Measurements from ENCODE around the gene KIF13A.
"Not testable (repeated sequence)": the region's sequence is repeated elsewhere in the genome, so short reads cannot be mapped to it uniquely, and the experiment has no call there.

Gene KIF13A

DNA sequence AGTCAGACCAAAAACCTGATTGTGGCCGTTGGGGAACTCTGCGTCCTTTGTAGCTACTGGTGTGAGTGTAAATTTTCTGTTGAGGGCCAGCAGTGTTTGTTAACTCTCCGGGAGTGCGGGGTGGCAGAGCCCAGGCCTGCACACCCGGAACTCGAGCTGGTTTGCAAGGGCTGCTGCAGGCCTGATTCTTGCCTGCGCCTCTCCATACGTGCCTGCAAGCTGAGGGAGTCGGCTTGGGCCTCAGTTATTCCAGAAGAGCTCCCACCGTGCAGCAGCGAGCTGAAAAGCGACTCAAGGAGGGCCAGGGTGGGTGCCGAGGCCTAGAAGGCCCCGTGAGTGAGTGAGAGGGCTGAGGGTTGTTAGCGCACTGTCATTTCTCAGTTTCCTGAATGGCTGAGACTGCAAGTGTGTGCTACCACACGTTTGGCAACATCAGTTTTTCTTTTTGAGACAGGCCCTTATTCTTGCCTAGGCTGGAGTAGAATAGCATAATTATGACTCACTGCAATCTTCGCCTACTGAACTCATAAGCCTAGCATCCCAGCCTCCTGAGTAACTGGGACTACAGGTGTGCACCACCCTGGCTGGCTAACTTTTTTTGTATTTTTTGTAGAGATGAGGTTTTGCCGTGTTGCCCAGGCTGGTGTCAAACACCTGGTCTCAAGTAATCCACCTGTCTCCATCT is 33.9 kb upstream of the KIF13A start:
- peaks cover 25% of the 10 kb centered on the region for H3K4me1 ChIP-seq (ENCODE audit: control insufficient read depth, low read depth, low read length)
- no peaks in the 10 kb centered on the region for H3K27me3 ChIP-seq (ENCODE audit: control insufficient read depth, insufficient read depth, low read length)
- no peak overlapping the region for H3K9ac ChIP-seq (ENCODE audit: low read length)
- H3K36me3 ChIP-seq (ENCODE audit: control insufficient read depth, low read depth, low read length) = no peaks in the 10 kb centered on the region
- no peaks in the 10 kb centered on the region for H3K9me3 ChIP-seq (ENCODE audit: control insufficient read depth, low read depth, low read length)
- no peak overlapping the region for H3K27ac ChIP-seq (ENCODE audit: low read length)
- no peak overlapping the region for H3K4me3 ChIP-seq (ENCODE audit: low read length)

DNA sequence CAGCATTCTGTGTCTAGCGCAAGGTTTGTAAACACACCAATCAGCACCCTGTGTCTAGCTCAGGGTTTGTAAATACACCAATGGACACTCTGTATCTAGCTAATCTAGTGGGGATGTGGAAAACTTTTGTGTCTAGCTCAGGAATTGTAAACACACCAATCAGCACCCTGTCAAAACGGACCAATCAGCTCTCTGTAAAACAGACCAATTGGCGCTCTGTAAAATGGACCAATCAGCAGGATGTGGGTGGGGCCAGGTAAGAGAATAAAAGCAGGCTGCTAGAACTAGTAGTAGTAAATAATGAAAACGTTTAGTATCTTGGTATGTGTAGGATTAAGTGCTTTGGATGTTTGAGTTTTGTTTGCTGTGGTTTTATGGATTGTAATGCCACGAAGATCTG is 33.1 kb upstream of the KIF13A start:
- peaks cover 25% of the 10 kb centered on the region for H3K4me1 ChIP-seq (ENCODE audit: control insufficient read depth, low read depth, low read length)
- not testable (repeated sequence) for H3K9ac ChIP-seq (ENCODE audit: low read length); H3K27ac ChIP-seq (ENCODE audit: low read length)

DNA sequence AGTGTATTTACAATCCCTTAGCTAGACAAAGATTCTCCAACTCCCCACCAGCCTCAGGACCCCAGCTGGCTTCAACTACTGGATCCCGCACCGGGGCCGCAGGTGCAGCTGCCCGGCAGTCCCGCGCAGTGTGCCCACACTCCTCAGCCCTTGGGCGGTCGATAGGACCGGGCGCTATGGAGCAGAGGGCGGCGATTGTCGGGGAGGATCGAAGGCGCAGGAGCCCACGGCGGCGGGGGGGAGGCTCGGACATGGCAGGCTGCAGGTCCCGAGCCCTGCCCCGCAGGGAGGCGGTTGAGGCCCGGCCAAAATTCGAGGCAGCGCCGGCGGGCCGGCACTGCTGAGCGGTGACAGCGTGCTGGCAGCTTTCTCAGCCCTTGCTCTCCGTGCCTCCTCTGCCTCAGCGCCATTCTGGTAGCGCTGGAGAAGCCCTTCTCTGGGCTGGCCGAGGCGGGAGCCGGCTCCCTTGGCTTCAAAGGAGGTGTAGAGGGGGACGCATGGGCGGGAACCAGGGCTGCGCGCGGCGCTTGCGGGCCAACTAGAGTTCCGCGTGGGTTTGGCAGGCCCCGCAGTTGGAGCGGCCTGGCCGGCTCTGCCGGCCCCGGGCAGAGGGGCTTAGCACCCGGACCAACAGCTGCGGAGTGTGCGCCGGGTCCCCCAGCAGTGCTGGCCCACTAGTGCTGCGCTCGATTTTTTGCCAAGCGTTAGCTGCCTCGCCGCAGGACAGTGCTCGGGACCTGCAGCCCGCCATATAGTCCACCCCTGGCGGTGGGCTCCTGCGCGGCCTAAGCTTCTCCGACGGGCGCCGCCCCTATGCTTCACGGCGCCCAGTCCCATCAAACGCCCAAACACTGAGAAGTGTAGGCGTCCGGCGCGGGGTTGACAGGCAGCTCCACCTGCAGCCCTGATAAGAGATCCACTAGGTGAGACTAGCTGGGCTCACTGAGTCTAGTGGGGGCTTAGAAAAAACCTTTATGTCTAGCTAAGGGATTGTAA is 32.4 kb upstream of the KIF13A start:
- Histone ChIP-seq H3K9me3 (ENCODE audit: control insufficient read depth, low read depth, low read length) (no peaks in the 10 kb centered on the region), H3K27ac (ENCODE audit: low read length) (no peak overlapping the region), H3K4me3 (ENCODE audit: low read length) (no peak overlapping the region), H3K9ac (ENCODE audit: low read length) (no peak overlapping the region), H3K27me3 (ENCODE audit: control insufficient read depth, insufficient read depth, low read length) (no peaks in the 10 kb centered on the region), H3K4me1 (ENCODE audit: control insufficient read depth, low read depth, low read length) (peaks cover 25% of the 10 kb centered on the region), H3K36me3 (ENCODE audit: control insufficient read depth, low read depth, low read length) (no peaks in the 10 kb centered on the region)

More for the DNA sequence above, 33.1 kb upstream of the KIF13A start:
- not testable (repeated sequence) for H3K4me3 ChIP-seq (ENCODE audit: low read length); H3K27me3 ChIP-seq (ENCODE audit: control insufficient read depth, insufficient read depth, low read length); H3K9me3 ChIP-seq (ENCODE audit: control insufficient read depth, low read depth, low read length); H3K36me3 ChIP-seq (ENCODE audit: control insufficient read depth, low read depth, low read length)

DNA sequence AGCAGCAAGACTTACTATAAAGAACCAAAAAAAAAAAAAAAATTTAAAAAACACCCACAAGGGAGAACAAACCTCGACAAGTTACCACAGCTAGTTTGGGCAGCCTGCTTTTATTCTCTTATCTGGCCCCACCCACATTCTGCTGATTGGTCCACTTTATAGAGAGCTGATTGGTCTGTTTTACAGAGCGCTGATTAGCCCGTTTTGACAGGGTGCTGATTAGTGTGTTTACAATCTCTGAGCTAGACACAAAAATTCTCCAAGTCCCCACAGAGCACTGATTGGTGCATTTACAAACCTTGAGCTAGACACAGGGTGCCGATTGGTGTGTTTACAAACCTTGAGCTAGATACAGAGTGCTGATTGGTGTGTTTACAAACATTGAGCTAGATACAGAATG is 31.7 kb upstream of the KIF13A start:
- not testable (repeated sequence) for H3K9me3 ChIP-seq (ENCODE audit: control insufficient read depth, low read depth, low read length); H3K4me3 ChIP-seq (ENCODE audit: low read length); H3K27me3 ChIP-seq (ENCODE audit: control insufficient read depth, insufficient read depth, low read length); H3K36me3 ChIP-seq (ENCODE audit: control insufficient read depth, low read depth, low read length); H3K27ac ChIP-seq (ENCODE audit: low read length); H3K9ac ChIP-seq (ENCODE audit: low read length)
- peaks cover 24% of the 10 kb centered on the region for H3K4me1 ChIP-seq (ENCODE audit: control insufficient read depth, low read depth, low read length)

DNA sequence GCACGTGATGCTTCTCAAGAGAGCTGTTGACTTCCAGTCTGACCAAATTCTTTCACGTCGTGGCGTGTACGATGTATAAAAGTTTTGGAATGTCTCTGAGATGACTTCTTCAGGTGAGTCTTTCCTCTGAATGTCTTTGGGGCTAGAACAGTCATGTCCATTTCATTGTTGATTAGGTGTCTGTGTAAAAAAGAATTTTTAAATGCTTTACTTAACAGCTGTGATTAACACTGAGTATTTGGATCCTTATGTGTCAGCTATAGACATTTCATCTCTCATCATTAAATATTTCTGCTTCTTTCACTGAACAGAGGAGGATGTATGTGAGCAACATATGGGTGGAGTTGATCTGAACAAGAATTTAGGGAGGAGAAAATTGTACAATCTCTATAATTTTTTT is 29.3 kb upstream of the KIF13A start:
- Histone ChIP-seq H3K4me3 (ENCODE audit: low read length) (no peak overlapping the region), H3K9me3 (ENCODE audit: control insufficient read depth, low read depth, low read length) (no peaks in the 10 kb centered on the region), H3K4me1 (ENCODE audit: control insufficient read depth, low read depth, low read length) (peaks cover 5% of the 10 kb centered on the region), H3K27me3 (ENCODE audit: control insufficient read depth, insufficient read depth, low read length) (no peaks in the 10 kb centered on the region), H3K36me3 (ENCODE audit: control insufficient read depth, low read depth, low read length) (no peaks in the 10 kb centered on the region), H3K27ac (ENCODE audit: low read length) (no peak overlapping the region), H3K9ac (ENCODE audit: low read length) (no peak overlapping the region)

DNA sequence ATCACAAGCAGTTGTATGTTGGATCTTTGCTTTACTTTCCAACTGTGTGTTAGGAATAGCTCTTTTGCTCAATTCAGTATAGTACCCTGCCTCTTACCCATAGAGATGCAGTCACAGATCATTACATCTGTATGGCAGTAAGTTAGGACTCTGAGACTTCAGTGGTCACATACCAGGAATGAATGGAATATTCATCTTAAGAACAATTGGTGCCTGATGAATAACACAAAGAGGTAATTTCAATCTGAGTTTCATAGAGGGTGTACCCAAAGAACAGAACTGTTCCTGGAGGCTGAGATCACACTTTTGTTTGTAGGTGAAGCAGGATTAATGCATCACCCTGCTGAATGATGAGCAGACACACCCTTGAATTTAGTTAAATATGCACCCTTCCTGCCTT is 28.7 kb upstream of the KIF13A start:
- Histone ChIP-seq H3K9ac (ENCODE audit: low read length) (no peak overlapping the region), H3K27ac (ENCODE audit: low read length) (no peak overlapping the region), H3K27me3 (ENCODE audit: control insufficient read depth, insufficient read depth, low read length) (no peaks in the 10 kb centered on the region), H3K4me1 (ENCODE audit: control insufficient read depth, low read depth, low read length) (peaks cover 3% of the 10 kb centered on the region), H3K4me3 (ENCODE audit: low read length) (no peak overlapping the region), H3K9me3 (ENCODE audit: control insufficient read depth, low read depth, low read length) (no peaks in the 10 kb centered on the region), H3K36me3 (ENCODE audit: control insufficient read depth, low read depth, low read length) (no peaks in the 10 kb centered on the region)

DNA sequence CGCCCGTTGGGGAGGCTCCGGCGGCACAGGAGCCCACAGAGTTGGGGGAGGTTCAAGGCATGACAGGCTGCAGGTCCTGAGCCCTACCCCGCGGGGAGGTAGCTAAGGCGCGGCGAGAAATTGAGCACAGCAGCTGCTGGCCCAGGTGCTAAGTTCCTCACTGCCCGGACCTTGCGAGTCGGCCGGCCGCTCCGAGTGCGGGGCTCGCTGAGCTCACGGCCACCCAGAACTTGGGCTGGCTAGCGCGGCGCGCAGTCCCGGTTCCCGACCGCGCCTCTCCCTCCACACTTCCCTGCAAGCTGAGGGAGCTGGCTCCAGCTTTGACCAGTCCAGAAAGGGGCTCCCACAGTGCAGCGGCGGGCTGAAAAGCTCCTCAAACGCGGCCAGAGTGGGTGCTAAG is 23.9 kb upstream of the KIF13A start:
- H3K9ac ChIP-seq (ENCODE audit: low read length) = no peak overlapping the region
- H3K9me3 ChIP-seq (ENCODE audit: control insufficient read depth, low read depth, low read length) = no peaks in the 10 kb centered on the region
- no peaks in the 10 kb centered on the region for H3K4me1 ChIP-seq (ENCODE audit: control insufficient read depth, low read depth, low read length)
- H3K27me3 ChIP-seq (ENCODE audit: control insufficient read depth, insufficient read depth, low read length) = no peaks in the 10 kb centered on the region
- H3K4me3 ChIP-seq (ENCODE audit: low read length) = no peak overlapping the region
- H3K27ac ChIP-seq (ENCODE audit: low read length) = no peak overlapping the region
- H3K36me3 ChIP-seq (ENCODE audit: control insufficient read depth, low read depth, low read length) = no peaks in the 10 kb centered on the region

DNA sequence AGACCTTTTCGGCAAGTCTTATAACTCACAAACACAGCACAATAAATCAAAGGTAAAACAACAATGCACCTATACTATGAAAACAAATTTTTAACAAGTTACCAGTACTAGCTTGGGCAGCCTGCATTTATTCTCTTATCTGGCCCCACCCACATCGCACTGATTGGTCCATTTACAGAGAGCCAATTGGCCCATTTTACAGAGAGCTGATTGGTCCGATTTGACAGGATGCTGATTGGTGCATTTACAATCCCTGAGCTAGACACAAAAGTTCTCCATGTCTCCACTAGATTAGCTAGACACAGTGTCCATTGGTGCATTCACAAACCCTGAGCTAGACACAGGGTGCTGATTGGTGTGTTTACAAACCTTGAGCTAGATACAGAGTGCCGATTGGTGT is 23.1 kb upstream of the KIF13A start:
- not testable (repeated sequence) for H3K9me3 ChIP-seq (ENCODE audit: control insufficient read depth, low read depth, low read length); H3K27me3 ChIP-seq (ENCODE audit: control insufficient read depth, insufficient read depth, low read length); H3K36me3 ChIP-seq (ENCODE audit: control insufficient read depth, low read depth, low read length); H3K9ac ChIP-seq (ENCODE audit: low read length); H3K4me1 ChIP-seq (ENCODE audit: control insufficient read depth, low read depth, low read length); H3K4me3 ChIP-seq (ENCODE audit: low read length); H3K27ac ChIP-seq (ENCODE audit: low read length)

DNA sequence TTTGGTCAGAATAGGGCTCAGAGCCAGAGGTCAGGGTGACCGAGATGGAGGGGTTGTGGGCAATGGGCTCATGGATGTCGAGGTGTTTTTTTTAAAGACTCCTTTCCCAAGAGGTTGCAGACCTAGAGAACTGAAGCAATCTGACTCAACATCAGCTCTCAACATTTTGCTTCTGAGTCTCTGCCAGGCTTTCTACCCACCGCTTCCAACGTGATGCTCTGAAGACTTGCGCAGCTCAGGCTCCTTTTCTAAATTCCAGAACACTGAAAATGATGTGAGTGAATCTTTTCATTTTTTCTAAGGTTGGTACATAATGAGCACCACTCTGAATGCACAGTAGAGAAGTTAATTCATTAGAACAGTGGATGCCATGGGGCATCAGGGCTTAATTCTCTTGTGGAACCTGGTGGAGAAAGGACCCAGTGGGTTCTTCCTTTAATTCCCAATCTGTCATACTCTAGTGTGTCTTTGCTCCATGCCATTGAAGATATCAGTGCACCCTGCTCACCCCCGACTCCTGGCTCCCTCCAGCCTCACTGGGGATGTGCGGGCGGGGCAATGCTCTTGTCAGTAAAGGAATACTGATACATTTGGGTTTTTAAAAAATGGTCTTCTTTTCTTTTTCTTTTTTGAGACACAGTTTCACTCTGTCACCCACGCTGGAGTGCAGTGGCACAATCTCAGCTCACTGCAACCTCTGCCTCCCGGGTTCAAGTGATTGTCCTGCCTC is 17.0 kb upstream of the KIF13A start:
- no peak overlapping the region for H3K4me3 ChIP-seq (ENCODE audit: low read length)
- H3K36me3 ChIP-seq (ENCODE audit: control insufficient read depth, low read depth, low read length) = no peaks in the 10 kb centered on the region
- H3K9ac ChIP-seq (ENCODE audit: low read length) = no peak overlapping the region
- H3K27me3 ChIP-seq (ENCODE audit: control insufficient read depth, insufficient read depth, low read length) = no peaks in the 10 kb centered on the region
- no peaks in the 10 kb centered on the region for H3K9me3 ChIP-seq (ENCODE audit: control insufficient read depth, low read depth, low read length)
- no peaks in the 10 kb centered on the region for H3K4me1 ChIP-seq (ENCODE audit: control insufficient read depth, low read depth, low read length)
- no peak overlapping the region for H3K27ac ChIP-seq (ENCODE audit: low read length)

DNA sequence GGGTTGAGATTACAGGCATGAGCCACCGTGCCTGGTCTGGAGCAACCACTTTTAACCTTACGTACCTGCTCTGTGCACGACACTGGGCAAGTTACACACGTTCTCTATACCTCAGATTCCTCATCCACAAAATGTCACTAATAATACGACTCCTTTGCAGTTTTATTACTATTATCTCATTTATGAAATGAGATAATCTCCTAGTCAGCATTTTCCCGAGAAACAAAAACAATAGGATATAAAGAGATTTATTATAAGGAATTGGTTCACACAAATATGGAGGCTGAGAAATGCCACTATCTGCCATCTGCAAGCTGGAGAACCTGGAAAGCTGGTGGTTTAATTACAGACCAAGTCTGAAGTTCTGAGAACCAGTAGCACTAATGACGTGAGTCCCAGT is 12.0 kb upstream of the KIF13A start:
- no peaks in the 10 kb centered on the region for H3K36me3 ChIP-seq (ENCODE audit: control insufficient read depth, low read depth, low read length)
- H3K9me3 ChIP-seq (ENCODE audit: control insufficient read depth, low read depth, low read length) = no peaks in the 10 kb centered on the region
- H3K27ac ChIP-seq (ENCODE audit: low read length) = no peak overlapping the region

DNA sequence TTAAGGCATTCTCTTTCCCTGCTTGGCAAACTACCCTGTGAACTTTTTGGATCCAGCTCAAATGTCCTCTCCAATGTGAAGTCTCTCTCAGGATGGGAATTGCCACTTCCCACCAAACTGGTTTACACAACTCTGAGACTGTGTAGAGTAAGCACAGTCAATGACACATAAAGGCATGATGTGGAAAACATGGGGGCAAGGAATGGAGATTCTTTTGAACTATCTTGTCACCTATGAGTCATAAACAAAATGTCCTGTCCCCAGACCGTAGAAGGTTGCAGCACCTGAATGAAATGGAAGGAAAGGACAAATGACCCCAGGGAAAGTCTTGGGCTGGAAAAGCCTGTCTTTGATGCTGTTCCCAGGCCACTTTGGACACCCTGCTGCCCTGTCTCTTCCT is 11.0 kb upstream of the KIF13A start:
- H3K27me3 ChIP-seq (ENCODE audit: control insufficient read depth, insufficient read depth, low read length) = no peaks in the 10 kb centered on the region
- H3K4me3 ChIP-seq (ENCODE audit: low read length) = no peak overlapping the region
- no peak overlapping the region for H3K9ac ChIP-seq (ENCODE audit: low read length)
- no peak overlapping the region for H3K27ac ChIP-seq (ENCODE audit: low read length)
- H3K4me1 ChIP-seq (ENCODE audit: control insufficient read depth, low read depth, low read length) = no peaks in the 10 kb centered on the region
- no peaks in the 10 kb centered on the region for H3K9me3 ChIP-seq (ENCODE audit: control insufficient read depth, low read depth, low read length)
- no peaks in the 10 kb centered on the region for H3K36me3 ChIP-seq (ENCODE audit: control insufficient read depth, low read depth, low read length)

More for the DNA sequence above, 12.0 kb upstream of the KIF13A start:
- Histone ChIP-seq H3K4me1 (ENCODE audit: control insufficient read depth, low read depth, low read length) (no peaks in the 10 kb centered on the region), H3K4me3 (ENCODE audit: low read length) (no peak overlapping the region), H3K9ac (ENCODE audit: low read length) (no peak overlapping the region), H3K27me3 (ENCODE audit: control insufficient read depth, insufficient read depth, low read length) (no peaks in the 10 kb centered on the region)

All from iPS-18a (cell line).